Keratinocyte (primary cell): ENCODE results near the gene LY86. TPM values are rescaled to one million over a fixed set of nuclear protein-coding genes. Genes with fewer than 3 reads are reported as not detected.

ENCODE experiments used
- DNase-seq: peaks from one replicate; pipeline ENCODE4 v3.0.0-alpha.2; 2011; ENCODE audit warnings: low read depth, missing footprints, low spot score
- FAIRE-seq: peaks from 2 replicates; lab custom pipeline; 2011; peaks lifted over from hg19 to GRCh38; lab: Jason Lieb, UNC
- H2AFZ ChIP-seq: 2 replicates; pipeline ENCODE4 v1.6.0; 2012; ENCODE audit warnings: low read length, control low read depth, inconsistent platforms; ENCODE audit not compliant: control insufficient read depth
- H3K27ac ChIP-seq: 2 replicates; pipeline ENCODE4 v1.5.1; 2011; ENCODE audit warnings: low read length; ENCODE audit not compliant: control insufficient read depth, insufficient read depth
- H3K27me3 ChIP-seq: 3 replicates; pipeline ENCODE4 v1.6.0; 2011; ENCODE audit warnings: low read length; ENCODE audit not compliant: control insufficient read depth, insufficient read depth; ENCODE audit errors: extremely low read depth
- H3K36me3 ChIP-seq, 2 experiments: 2 replicates in 1 of 2; 3 replicates in 1 of 2; pipeline ENCODE4 v1.5.1; 2011; ENCODE audit warnings: low read length in 2 of 2, mild to moderate bottlenecking in 1 of 2; ENCODE audit not compliant: control insufficient read depth in 2 of 2, insufficient read depth in 2 of 2; ENCODE audit errors: extremely low read depth in 1 of 2
- H3K4me1 ChIP-seq: 3 replicates; pipeline ENCODE4 v1.5.1; 2011; ENCODE audit warnings: low read length; ENCODE audit not compliant: control insufficient read depth, insufficient read depth; ENCODE audit errors: extremely low read depth
- H3K4me2 ChIP-seq: 3 replicates; pipeline ENCODE4 v1.6.0; 2011; ENCODE audit warnings: low read depth, low read length; ENCODE audit not compliant: control insufficient read depth, insufficient read depth; ENCODE audit errors: extremely low read depth
- H3K4me3 ChIP-seq, 3 experiments: fragments of 200-600 bp in 1 of 3; sonication (generic) in 1 of 3; 2 replicates in 2 of 3; 3 replicates in 1 of 3; pipeline ENCODE4 v1.5.1; 2011 to 2016; ENCODE audit warnings: low read length in 3 of 3, mild to moderate bottlenecking in 3 of 3, control low read depth in 2 of 3, inconsistent platforms in 1 of 3, low read depth in 1 of 3, mixed read lengths in 1 of 3, mixed run types in 1 of 3, moderate library complexity in 1 of 3; ENCODE audit not compliant: control insufficient read depth in 2 of 3, insufficient read depth in 2 of 3; ENCODE audit errors: extremely low read depth in 1 of 3
- H3K79me2 ChIP-seq: 2 replicates; pipeline ENCODE4 v1.6.0; 2012; ENCODE audit warnings: low read length; ENCODE audit not compliant: control insufficient read depth, insufficient read depth
- H3K9ac ChIP-seq: 3 replicates; pipeline ENCODE4 v1.6.0; 2011; ENCODE audit warnings: low read length; ENCODE audit not compliant: control insufficient read depth, insufficient read depth; ENCODE audit errors: extremely low read depth
- H3K9me1 ChIP-seq: 3 replicates; pipeline ENCODE4 v1.6.0; 2011; ENCODE audit warnings: low read length; ENCODE audit not compliant: control insufficient read depth, insufficient read depth; ENCODE audit errors: extremely low read depth
- H3K9me3 ChIP-seq: 2 replicates; pipeline ENCODE4 v1.5.1; 2012; ENCODE audit warnings: low read depth, low read length; ENCODE audit not compliant: control insufficient read depth
- H4K20me1 ChIP-seq: 3 replicates; pipeline ENCODE4 v1.6.0; 2011; ENCODE audit warnings: low read length; ENCODE audit not compliant: control insufficient read depth, insufficient read depth; ENCODE audit errors: extremely low read depth
- CTCF ChIP-seq, 3 experiments: IDR thresholded peaks in 1 of 3; conservative IDR thresholded peaks in 1 of 3; optimal IDR thresholded peaks in 1 of 3; 2 replicates in 2 of 3; 3 replicates in 1 of 3; pipeline versions ENCODE3 to v1.5.1; 2011; ENCODE audit warnings: low read length in 3 of 3, mild to moderate bottlenecking in 3 of 3, moderate library complexity in 2 of 3, control low read depth in 1 of 3, inconsistent platforms in 1 of 3; ENCODE audit not compliant: insufficient read depth in 2 of 3; ENCODE audit errors: extremely low read depth in 1 of 3
- EZH2 ChIP-seq: IDR thresholded peaks from one replicate; pipeline ENCODE4 v1.6.1; 2012; ENCODE audit warnings: inconsistent platforms, mild to moderate bottlenecking, low read length, moderate library complexity
- dilution Hi-C: fragments of 300-500 bp; cut with MboI; formaldehyde crosslinking; loops from one replicate; pipeline ENCODE4 v1.7.0; 2020; ENCODE audit warnings: low sequenced_read_pairs; ENCODE audit not compliant: extremely low pct_ligation_motif_present
- polyA plus RNA-seq, 5 experiments: library from polyadenylated mRNA; depleted of rRNA in 3 of 5; stranded (reverse) in 3 of 5; stranded (forward) in 1 of 5; unstranded in 1 of 5; fragments of >200 nt; gene quantifications; 1 replicate in 1 of 5; 2 replicates in 3 of 5; 3 replicates in 1 of 5; pipeline versions ENCODE4 v1.2.1 to v1.2.3, GENCODE V29; 2011 to 2012; ENCODE audit warnings: missing spikeins in 2 of 5, low read depth in 1 of 5, low replicate concordance in 1 of 5

The LY86 gene
- polyA plus RNA-seq, 1 donor (not counting 4 experiments of a cell fraction or from before 2014, with no cell fraction given), result not detected

- Histone ChIP-seq H2AFZ (no peak overlapping the region), H3K4me1 (no peaks in the 10 kb centered on the region), H3K4me2 (no peak overlapping the region), H3K36me3 (no peaks in the 10 kb centered on the region), H3K79me2 (no peaks in the 10 kb centered on the region), H3K9me1 (no peaks in the 10 kb centered on the region), H3K4me3 (no peak overlapping the region), H3K27me3 (peaks cover 18% of the 10 kb centered on the region), H3K27ac (no peak overlapping the region), H4K20me1 (no peaks in the 10 kb centered on the region), H3K9me3 (no peaks in the 10 kb centered on the region), H3K9ac (no peak overlapping the region)
- dilution Hi-C loops, result no loop called here
- no peak for FAIRE-seq
- DNase-seq, result no peak
- no peak for TF ChIP-seq CTCF (optimal IDR thresholded peaks at IDR 0.05 in 1 of 3, IDR thresholded peaks at IDR 0.05 in 1 of 3, conservative IDR thresholded peaks at IDR 0.05 in 1 of 3; ENCODE audit: extremely low read depth in 1 of 3, insufficient read depth in 2 of 3, low read length in 3 of 3)
- TF ChIP-seq EZH2, result no peak
Measured at GRCh38 chr6:6570929-6571671, 17.4 kb upstream of the LY86 start.

- no peaks in the 10 kb centered on the region for H3K79me2 ChIP-seq
- H3K9ac ChIP-seq, result no peak overlapping the region
- DNase-seq (no peak), FAIRE-seq (no peak)
- H3K9me1 ChIP-seq, result no peaks in the 10 kb centered on the region
- H3K9me3 ChIP-seq, result no peaks in the 10 kb centered on the region
- H3K36me3 ChIP-seq, result no peaks in the 10 kb centered on the region
- no peaks in the 10 kb centered on the region for H3K4me1 ChIP-seq
- no peaks in the 10 kb centered on the region for H4K20me1 ChIP-seq
- no peak overlapping the region for H3K4me2 ChIP-seq
- no peak overlapping the region for H3K27ac ChIP-seq
- no peak overlapping the region for H2AFZ ChIP-seq
- TF ChIP-seq CTCF (optimal IDR thresholded peaks at IDR 0.05 in 1 of 3, IDR thresholded peaks at IDR 0.05 in 1 of 3, conservative IDR thresholded peaks at IDR 0.05 in 1 of 3; ENCODE audit: extremely low read depth in 1 of 3, insufficient read depth in 2 of 3, low read length in 3 of 3) (no peak), EZH2 (no peak)
- no peaks in the 10 kb centered on the region for H3K27me3 ChIP-seq
- dilution Hi-C loops, result no loop called here
- no peak overlapping the region for H3K4me3 ChIP-seq
Measured at GRCh38 chr6:6575143-6575542, 13.4 kb upstream of the LY86 start.
